Neutrophil (primary cell): Measurements from ENCODE around the gene C1orf35.

Source experiments
- H3K27ac ChIP-seq: fragments of 200-600 bp; sonication (generic); 2 replicates; pipeline ENCODE4 v1.5.1; 2016; ENCODE audit warnings: mild to moderate bottlenecking, moderate library complexity
- H3K27me3 ChIP-seq: fragments of 200-600 bp; sonication (generic); 2 replicates; pipeline ENCODE4 v1.6.0; 2016; ENCODE audit warnings: mild to moderate bottlenecking
- H3K36me3 ChIP-seq: fragments of 200-600 bp; sonication (generic); 2 replicates; pipeline ENCODE4 v1.5.1; 2017
- H3K4me1 ChIP-seq, 2 experiments: fragments of 200-600 bp in 1 of 2; sonication (generic) in 1 of 2; 1 replicate in 1 of 2; 2 replicates in 1 of 2; pipeline versions ENCODE4 v1.5.1 to v1.6.1; 2013 to 2016; ENCODE audit warnings: low read depth in 1 of 2, low read length in 1 of 2, mild to moderate bottlenecking in 1 of 2, moderate library complexity in 1 of 2; ENCODE audit not compliant: control insufficient read depth in 1 of 2, insufficient read depth in 1 of 2
- H3K4me3 ChIP-seq, 2 experiments: fragments of 200-600 bp in 1 of 2; sonication (generic) in 1 of 2; 1 replicate in 1 of 2; 2 replicates in 1 of 2; pipeline ENCODE4 v1.5.1; 2013 to 2016; ENCODE audit warnings: low read depth in 1 of 2, low read length in 1 of 2, mild to moderate bottlenecking in 1 of 2, moderate library complexity in 1 of 2
- H3K9me3 ChIP-seq: fragments of 200-600 bp; sonication (generic); 2 replicates; pipeline ENCODE4 v1.5.1; 2016
- TF ChIP-seq, protein P1 (sequence below): fragments of 200-600 bp; sonication (generic); IDR thresholded peaks from 2 replicates; pipeline ENCODE4 v1.5.1; 2016; ENCODE audit warnings: antibody characterized with exemption

Gene C1orf35

DNA sequence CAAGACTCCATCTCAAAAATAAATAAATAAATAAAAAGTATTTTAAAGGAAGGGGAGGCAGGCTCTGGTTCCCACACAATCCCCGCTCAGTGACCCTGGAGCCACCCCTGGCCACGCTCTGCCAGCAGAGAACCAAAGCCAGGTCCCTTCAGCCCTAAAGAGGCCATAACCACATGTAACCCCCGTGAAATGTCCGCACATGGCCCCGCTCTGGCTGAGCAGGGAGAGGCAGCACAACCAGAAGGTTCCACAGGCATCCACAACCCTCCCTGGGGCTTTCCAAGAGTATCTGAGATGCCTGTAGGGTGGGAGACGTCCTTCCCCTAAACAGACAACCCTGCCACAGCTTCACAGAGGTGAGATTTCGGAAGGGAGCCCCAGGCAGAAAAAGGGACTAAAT, 22.0 kb downstream of the C1orf35 start:
- TF ChIP-seq, protein P1, sequence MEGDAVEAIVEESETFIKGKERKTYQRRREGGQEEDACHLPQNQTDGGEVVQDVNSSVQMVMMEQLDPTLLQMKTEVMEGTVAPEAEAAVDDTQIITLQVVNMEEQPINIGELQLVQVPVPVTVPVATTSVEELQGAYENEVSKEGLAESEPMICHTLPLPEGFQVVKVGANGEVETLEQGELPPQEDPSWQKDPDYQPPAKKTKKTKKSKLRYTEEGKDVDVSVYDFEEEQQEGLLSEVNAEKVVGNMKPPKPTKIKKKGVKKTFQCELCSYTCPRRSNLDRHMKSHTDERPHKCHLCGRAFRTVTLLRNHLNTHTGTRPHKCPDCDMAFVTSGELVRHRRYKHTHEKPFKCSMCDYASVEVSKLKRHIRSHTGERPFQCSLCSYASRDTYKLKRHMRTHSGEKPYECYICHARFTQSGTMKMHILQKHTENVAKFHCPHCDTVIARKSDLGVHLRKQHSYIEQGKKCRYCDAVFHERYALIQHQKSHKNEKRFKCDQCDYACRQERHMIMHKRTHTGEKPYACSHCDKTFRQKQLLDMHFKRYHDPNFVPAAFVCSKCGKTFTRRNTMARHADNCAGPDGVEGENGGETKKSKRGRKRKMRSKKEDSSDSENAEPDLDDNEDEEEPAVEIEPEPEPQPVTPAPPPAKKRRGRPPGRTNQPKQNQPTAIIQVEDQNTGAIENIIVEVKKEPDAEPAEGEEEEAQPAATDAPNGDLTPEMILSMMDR: no peak
- peaks cover 52 to 55% of the 10 kb centered on the region in 2 experiments for H3K4me1 ChIP-seq
- no peaks in the 10 kb centered on the region for H3K9me3 ChIP-seq
- no peak overlapping the region for H3K27ac ChIP-seq
- peak overlapping the region in 1 of 2 experiments; percentile 90 for H3K4me3 ChIP-seq
- H3K27me3 ChIP-seq: no peaks in the 10 kb centered on the region
- H3K36me3 ChIP-seq: no peaks in the 10 kb centered on the region

DNA sequence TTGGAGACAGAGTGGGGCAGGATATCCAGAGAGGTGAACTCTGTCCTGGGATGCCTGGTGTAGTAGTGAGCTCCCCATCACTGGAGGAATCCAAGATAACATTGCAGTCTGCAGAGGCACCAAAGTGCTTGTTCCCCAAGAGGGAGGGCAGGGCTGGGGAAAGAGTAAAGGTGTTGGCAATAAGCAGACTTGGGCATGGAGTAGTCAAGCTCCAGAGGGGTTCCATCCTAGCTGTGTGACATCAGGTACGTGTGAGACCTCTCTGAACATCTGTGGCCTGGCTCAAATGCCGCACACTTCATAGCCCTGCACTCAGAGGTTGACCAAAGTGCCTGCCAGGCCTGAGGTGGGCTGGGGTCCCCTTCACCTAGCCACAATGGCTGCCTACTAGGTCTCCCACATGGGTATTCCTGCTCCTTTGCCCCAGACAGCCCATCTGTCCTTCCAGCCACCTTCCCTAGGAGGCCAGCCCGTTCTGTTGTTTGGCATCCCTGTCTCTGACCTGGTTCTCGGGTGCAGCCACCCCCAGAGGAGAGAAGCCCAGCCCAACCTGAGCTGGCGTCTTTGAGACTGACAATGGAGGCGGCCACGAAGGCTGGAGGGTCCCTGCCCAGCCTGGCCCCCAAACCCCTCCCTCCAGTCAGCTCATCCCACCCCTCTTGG, 23.4 kb downstream of the C1orf35 start:
- Histone ChIP-seq H3K9me3 (no peaks in the 10 kb centered on the region), H3K4me3 (no peak overlapping the region), H3K27me3 (peaks cover 7% of the 10 kb centered on the region), H3K36me3 (no peaks in the 10 kb centered on the region), H3K27ac (no peak overlapping the region), H3K4me1 (peaks cover 38 to 41% of the 10 kb centered on the region in 2 experiments)
- TF ChIP-seq, protein P1: no peak

DNA sequence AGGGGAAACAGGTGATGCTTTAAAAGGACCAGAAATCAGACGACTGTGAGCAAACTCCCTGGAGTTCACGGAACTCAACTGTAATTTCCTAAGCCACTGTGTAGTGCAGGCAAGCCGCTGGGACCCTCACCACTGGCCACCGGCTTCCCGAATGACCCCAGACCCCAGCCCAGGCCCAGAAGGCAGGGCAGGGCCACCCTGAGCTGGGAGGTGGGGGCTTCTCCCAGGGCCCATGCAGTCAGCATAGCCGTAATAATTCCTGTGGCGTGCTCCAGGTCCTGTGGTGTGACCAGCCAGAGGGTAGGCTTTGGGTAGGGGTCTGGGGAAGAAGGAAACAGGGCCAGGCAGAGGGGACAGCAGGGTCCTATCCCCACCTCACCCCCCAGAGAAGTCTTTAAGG, 24.1 kb downstream of the C1orf35 start:
- H3K27ac ChIP-seq: no peak overlapping the region
- H3K4me1 ChIP-seq: peaks cover 31 to 34% of the 10 kb centered on the region in 2 experiments
- H3K27me3 ChIP-seq: peaks cover 12% of the 10 kb centered on the region
- no peaks in the 10 kb centered on the region for H3K36me3 ChIP-seq
- TF ChIP-seq, protein P1: no peak
- H3K9me3 ChIP-seq: no peaks in the 10 kb centered on the region
- H3K4me3 ChIP-seq: no peak overlapping the region

DNA sequence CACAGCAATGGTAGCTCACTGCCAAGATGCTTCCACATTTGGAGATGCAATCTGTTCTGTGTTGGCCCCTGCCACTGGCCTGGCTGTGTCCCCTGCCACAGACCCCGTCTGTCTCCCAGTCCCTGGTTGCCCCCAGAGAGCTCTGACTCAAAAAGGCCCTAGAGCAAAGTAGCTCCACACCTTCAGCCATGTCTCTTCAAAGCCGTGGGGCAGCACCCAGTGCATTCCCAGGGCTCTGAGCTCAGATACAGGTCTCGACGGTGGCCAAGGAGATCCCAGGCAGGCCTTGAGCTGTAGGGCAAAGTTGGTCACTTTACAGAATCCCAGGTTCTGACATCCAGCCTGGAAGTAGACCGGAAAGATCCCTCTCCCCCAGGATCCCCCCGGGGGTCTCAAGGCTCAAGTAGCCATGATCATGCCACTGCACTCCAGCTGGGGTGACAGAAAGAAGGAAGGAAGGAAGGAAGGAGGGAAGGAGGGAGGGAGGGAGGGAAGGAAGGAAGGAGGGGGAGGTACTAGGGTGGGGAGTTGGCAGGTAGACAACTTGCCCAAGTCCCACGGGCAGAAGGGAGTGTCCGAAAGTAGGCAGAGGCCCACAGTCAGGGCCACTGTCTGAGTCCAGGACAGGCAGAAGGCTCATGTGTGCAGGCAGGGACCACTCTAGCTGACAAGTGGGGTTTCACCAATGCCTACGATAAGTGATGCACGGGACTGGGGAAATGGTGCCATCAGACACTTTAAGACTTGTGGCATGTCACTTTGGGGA, 25.4 kb downstream of the C1orf35 start:
- Histone ChIP-seq H3K36me3 (no peaks in the 10 kb centered on the region), H3K9me3 (no peaks in the 10 kb centered on the region), H3K4me3 (no peak overlapping the region), H3K4me1 (peaks cover 22 to 26% of the 10 kb centered on the region in 2 experiments), H3K27ac (no peak overlapping the region), H3K27me3 (peaks cover 25% of the 10 kb centered on the region)
- TF ChIP-seq, protein P1: no peak

DNA sequence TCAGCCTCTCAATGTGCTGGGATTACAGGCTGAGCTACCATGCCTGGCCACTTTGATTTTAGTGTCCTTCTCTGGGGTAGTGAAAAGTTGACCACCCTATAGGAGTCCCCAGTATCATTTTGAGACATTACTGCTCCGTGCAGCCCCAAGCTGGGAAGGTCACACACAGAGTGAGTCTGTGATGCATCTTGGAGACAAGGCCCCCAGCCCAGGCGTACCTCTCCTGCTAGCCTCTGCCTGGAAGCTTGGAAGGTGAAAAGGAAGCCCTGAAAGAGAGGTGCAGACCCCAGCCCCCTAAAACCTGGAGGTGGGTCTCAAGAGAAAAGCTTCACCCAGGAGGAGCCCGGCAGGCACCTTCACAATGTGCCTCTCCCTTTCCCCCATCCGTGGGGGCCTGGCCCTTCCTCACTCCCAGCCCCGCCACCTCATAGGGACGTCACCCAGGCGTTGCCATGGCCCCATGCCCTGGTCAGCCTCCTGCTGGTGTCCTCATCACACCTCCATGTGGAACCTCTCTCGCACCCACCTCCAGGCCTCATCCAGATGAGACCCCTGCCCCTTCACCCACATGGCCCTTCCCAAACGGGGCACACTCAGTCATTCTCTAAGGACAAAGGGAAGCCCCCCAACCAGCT, 26.2 kb downstream of the C1orf35 start:
- Histone ChIP-seq H3K27ac (no peak overlapping the region), H3K4me1 (peaks cover 22 to 25% of the 10 kb centered on the region in 2 experiments), H3K9me3 (no peaks in the 10 kb centered on the region), H3K36me3 (no peaks in the 10 kb centered on the region), H3K4me3 (no peak overlapping the region), H3K27me3 (peaks cover 33% of the 10 kb centered on the region)
- TF ChIP-seq, protein P1: no peak
